Kidney (tissue), 14 donors: ENCODE data around the gene PTGER3. TPM values are rescaled to one million over a fixed set of nuclear protein-coding genes. Genes with fewer than 3 reads are reported as not detected.

Source experiments
- DNase-seq, 5 donors: peaks; one replicate each; pipeline ENCODE4 v3.0.0-alpha.2; 2013 to 2020
- FAIRE-seq: peaks from 2 replicates; lab custom pipeline; 2012; peaks lifted over from hg19 to GRCh38; lab: Jason Lieb, UNC
- H3K27ac ChIP-seq, 2 donors: one replicate each; pipeline ENCODE4 v1.7.0; 2013; ENCODE audit warnings: low read depth in 2 of 2, low read length in 2 of 2, inconsistent platforms in 1 of 2
- H3K27me3 ChIP-seq: one replicate; pipeline ENCODE4 v1.7.1; 2013; ENCODE audit warnings: low read length, inconsistent platforms; ENCODE audit not compliant: control insufficient read depth, insufficient read depth
- H3K36me3 ChIP-seq, 3 donors: one replicate each; pipeline versions ENCODE4 v1.7.0 to v1.7.1; 2013; ENCODE audit warnings: low read length in 3 of 3, control low read depth in 1 of 3, inconsistent platforms in 1 of 3; ENCODE audit not compliant: insufficient read depth in 3 of 3, control insufficient read depth in 2 of 3
- H3K4me1 ChIP-seq, 3 donors: one replicate each; pipeline versions ENCODE4 v1.7.0 to v1.7.1; 2013; ENCODE audit warnings: low read length in 3 of 3, inconsistent platforms in 1 of 3, low read depth in 1 of 3; ENCODE audit not compliant: control insufficient read depth in 2 of 3, insufficient read depth in 2 of 3
- H3K4me3 ChIP-seq, 3 donors: one replicate each; pipeline versions ENCODE4 v1.7.0 to v1.8.1; 2013; ENCODE audit warnings: low read length in 3 of 3, control low read depth in 1 of 3, inconsistent platforms in 1 of 3
- H3K9ac ChIP-seq, 3 donors: one replicate each; pipeline versions ENCODE4 v1.7.0 to v1.7.1; 2013; ENCODE audit warnings: low read length in 3 of 3, control low read depth in 1 of 3, inconsistent platforms in 1 of 3
- H3K9me3 ChIP-seq, 3 donors: one replicate each; pipeline versions ENCODE4 v1.7.0 to v1.7.1; 2013; ENCODE audit warnings: low read length in 3 of 3, control low read depth in 1 of 3, inconsistent platforms in 1 of 3; ENCODE audit not compliant: control insufficient read depth in 2 of 3, insufficient read depth in 1 of 3
- intact Hi-C: fragments of 100-400 bp; cut with DNase I; formaldehyde crosslinking; loops from one replicate; pipeline ENCODE4 v1.11.1; 2022
- polyA plus RNA-seq: library from polyadenylated mRNA; stranded (reverse); fragments of 350-450 nt; fragmentation: Illumina TruSeq; extraction: RNeasy Lipid Tissue Mini Kit (QIAGEN cat#74804); gene quantifications from one replicate; pipeline ENCODE4 v1.2.3, GENCODE V29; 2014; ENCODE audit warnings: low read depth, low replicate concordance; ENCODE audit not compliant: insufficient read depth
- total RNA-seq: library from RNA; stranded (reverse); fragmentation: NEBNext Ultra II Directional; extraction: Animal tissue kit (Norgen Biotek cat#: 25700); gene quantifications from one replicate; pipeline ENCODE4 v1.2.1, GENCODE V29; 2021
- TF ChIP-seq, protein P1 (sequence below): IDR thresholded peaks from 3 replicates; pipeline ENCODE4 v1.5.1; 2012; ENCODE audit warnings: mild to moderate bottlenecking, moderate library complexity, borderline replicate concordance; ENCODE audit not compliant: insufficient read depth; ENCODE audit errors: extremely low read depth
- donor health status: control.
- donor health status: control.
- donor health status: control.
- donor health status: control.
- donor health status: control.
- donor health status: DM: yes; HTN: yes; CAD: no.
- donor health status: Normal renal cell carcinoma (clear cell type).

PTGER3 gene
- total and polyA plus RNA-seq, 2 donors from 2014 or later = 9.0 to 102 TPM

- H3K4me3 ChIP-seq = no peak overlapping the region
- H3K36me3 ChIP-seq = peaks cover 19 to 68% (median 31%) of the 10 kb centered on the region in 3 donors
- H3K9ac ChIP-seq = no peak overlapping the region
- H3K4me1 ChIP-seq = no peaks in the 10 kb centered on the region
- H3K27me3 ChIP-seq = no peaks in the 10 kb centered on the region
- DNase-seq = no peak
- no peaks in the 10 kb centered on the region for H3K9me3 ChIP-seq
- FAIRE-seq = no peak
- H3K27ac ChIP-seq = no peak overlapping the region
- TF ChIP-seq, protein P1, sequence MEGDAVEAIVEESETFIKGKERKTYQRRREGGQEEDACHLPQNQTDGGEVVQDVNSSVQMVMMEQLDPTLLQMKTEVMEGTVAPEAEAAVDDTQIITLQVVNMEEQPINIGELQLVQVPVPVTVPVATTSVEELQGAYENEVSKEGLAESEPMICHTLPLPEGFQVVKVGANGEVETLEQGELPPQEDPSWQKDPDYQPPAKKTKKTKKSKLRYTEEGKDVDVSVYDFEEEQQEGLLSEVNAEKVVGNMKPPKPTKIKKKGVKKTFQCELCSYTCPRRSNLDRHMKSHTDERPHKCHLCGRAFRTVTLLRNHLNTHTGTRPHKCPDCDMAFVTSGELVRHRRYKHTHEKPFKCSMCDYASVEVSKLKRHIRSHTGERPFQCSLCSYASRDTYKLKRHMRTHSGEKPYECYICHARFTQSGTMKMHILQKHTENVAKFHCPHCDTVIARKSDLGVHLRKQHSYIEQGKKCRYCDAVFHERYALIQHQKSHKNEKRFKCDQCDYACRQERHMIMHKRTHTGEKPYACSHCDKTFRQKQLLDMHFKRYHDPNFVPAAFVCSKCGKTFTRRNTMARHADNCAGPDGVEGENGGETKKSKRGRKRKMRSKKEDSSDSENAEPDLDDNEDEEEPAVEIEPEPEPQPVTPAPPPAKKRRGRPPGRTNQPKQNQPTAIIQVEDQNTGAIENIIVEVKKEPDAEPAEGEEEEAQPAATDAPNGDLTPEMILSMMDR = no peak
- intact Hi-C loops = no loop called here
Measured at GRCh38 chr1:71072273-71072672, 24.7 kb upstream of the PTGER3 start.

DNA sequence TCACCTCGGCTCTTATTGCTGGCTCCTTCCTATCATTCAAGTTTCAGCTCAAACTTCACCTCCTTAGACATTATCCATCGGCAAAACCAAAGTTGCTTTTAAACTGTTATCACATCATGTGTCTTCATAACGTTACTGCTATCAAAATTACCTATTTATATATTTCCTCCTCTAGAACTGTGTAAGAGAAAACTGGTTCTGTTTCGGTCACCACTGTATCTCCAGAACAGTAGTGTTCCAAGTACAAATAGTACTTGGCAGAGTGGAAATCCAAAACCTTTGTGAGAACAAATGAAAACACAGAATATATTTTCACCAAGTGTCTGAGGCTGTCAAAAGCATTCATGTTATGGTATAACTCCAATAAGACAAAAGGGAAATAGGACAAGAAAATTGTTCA is 24.1 kb upstream of the PTGER3 start:
- TF ChIP-seq, protein P1 = no peak
- no peak overlapping the region for H3K27ac ChIP-seq
- no peak overlapping the region for H3K9ac ChIP-seq
- intact Hi-C loops = no loop called here
- FAIRE-seq (no peak), DNase-seq (no peak)
- no peaks in the 10 kb centered on the region for H3K27me3 ChIP-seq
- no peak overlapping the region for H3K4me3 ChIP-seq
- peaks cover 19 to 68% (median 31%) of the 10 kb centered on the region in 3 donors for H3K36me3 ChIP-seq
- no peaks in the 10 kb centered on the region for H3K4me1 ChIP-seq
- H3K9me3 ChIP-seq = no peaks in the 10 kb centered on the region

DNA sequence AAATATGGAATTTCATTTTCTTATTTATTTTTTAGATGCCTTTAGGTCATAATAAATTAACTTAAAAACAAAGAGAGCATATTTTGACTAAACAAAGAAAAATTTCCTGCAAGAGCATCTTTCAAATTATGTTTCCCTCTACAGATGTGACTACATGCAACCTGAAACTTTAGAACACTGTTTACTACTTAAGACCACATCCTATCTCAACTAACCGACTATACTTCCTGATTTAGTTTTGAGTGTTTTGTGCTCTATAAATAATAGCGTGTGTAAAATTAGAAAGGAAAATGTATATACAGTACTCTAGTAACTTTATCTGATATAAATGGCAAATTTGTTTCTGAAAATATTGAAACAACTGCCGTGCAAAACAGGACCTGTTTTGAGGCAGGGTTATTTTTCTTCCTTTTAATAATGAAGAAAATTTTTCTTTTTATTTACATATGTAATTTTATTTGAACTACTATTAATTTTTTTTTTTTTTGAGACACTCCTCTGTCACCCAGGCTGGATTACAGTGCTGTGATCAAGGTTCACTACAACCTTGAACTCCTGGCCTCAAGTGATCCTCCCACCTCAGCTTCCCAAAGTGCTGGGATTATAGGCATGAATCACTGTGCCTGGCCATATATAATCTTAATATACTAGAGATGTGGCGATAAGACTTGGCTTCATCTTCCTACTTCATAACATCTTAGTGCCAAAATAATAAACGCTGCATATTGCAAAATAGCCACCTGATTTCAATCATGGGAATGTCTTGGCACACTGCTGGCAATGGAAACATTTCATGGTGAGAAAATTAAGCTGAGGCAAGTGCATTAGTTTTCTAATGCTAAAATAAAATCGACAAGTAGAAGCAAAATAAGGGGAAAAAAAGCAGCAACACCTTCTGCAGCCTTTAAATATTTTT is 21.0 kb upstream of the PTGER3 start:
- Histone ChIP-seq H3K9me3 (no peaks in the 10 kb centered on the region), H3K4me3 (no peak overlapping the region), H3K27ac (no peak overlapping the region), H3K4me1 (no peaks in the 10 kb centered on the region), H3K36me3 (peaks cover 16 to 62% (median 33%) of the 10 kb centered on the region in 3 donors), H3K27me3 (no peaks in the 10 kb centered on the region), H3K9ac (no peak overlapping the region)
- DNase-seq (no peak), FAIRE-seq (no peak)
- TF ChIP-seq, protein P1 = no peak
- intact Hi-C loops = no loop called here
